ENCODE results near the gene TACSTD2.
"Not testable (repeated sequence)": the region's sequence is repeated elsewhere in the genome, so short reads cannot be mapped to it uniquely, and the experiment has no call there.

TACSTD2 gene

GRCh38 chr1:58576727-58577653, at the start of gene TACSTD2:
TACSTD2 (minus strand) TSS chr1:58577252; CDS start chr1:58577156, 96 bp downstream.
- no peak for DNase-seq

GRCh38 chr1:58626293-58626692, 49.2 kb upstream of the TACSTD2 start:
- no peak for DNase-seq

GRCh38 chr1:58623259-58623658, 46.2 kb upstream of the TACSTD2 start:
- not testable (repeated sequence) for DNase-seq

- no peak for DNase-seq
These were observed 45.5 kb upstream of the TACSTD2 start for GRCh38 chr1:58622571-58622970.

- no peak for DNase-seq
These were observed 44.3 kb upstream of the TACSTD2 start for GRCh38 chr1:58621391-58621790.

GRCh38 chr1:58620926-58621325, 43.9 kb upstream of the TACSTD2 start:
- no peak for DNase-seq

GRCh38 chr1:58620259-58620658, 43.2 kb upstream of the TACSTD2 start:
- no peak for DNase-seq

GRCh38 chr1:58619286-58620054, 42.4 kb upstream of the TACSTD2 start:
- no peak for DNase-seq

GRCh38 chr1:58618303-58618702, 41.3 kb upstream of the TACSTD2 start:
- no peak for DNase-seq

GRCh38 chr1:58611861-58612385, 34.9 kb upstream of the TACSTD2 start:
- no peak for DNase-seq

GRCh38 chr1:58608945-58609344, 31.9 kb upstream of the TACSTD2 start:
- no peak for DNase-seq

- no peak for DNase-seq
These were observed 31.2 kb upstream of the TACSTD2 start for GRCh38 chr1:58608297-58608696.

- no peak for DNase-seq
These were observed 30.3 kb upstream of the TACSTD2 start for GRCh38 chr1:58607391-58607790.

- not testable (repeated sequence) for DNase-seq
These were observed 24.9 kb upstream of the TACSTD2 start for GRCh38 chr1:58601921-58602320.

- DNase-seq: no peak
These were observed 20.9 kb upstream of the TACSTD2 start for GRCh38 chr1:58597996-58598395.

GRCh38 chr1:58597076-58597475, 20.0 kb upstream of the TACSTD2 start:
- no peak for DNase-seq

GRCh38 chr1:58596631-58597052, 19.6 kb upstream of the TACSTD2 start:
- DNase-seq: no peak

GRCh38 chr1:58594546-58594945, 17.5 kb upstream of the TACSTD2 start:
- DNase-seq: no peak

GRCh38 chr1:58592522-58593134, 15.6 kb upstream of the TACSTD2 start:
- no peak for DNase-seq

- DNase-seq: no peak
These were observed 14.8 kb upstream of the TACSTD2 start for GRCh38 chr1:58591806-58592205.

- DNase-seq: no peak
These were observed 13.0 kb upstream of the TACSTD2 start for GRCh38 chr1:58590019-58590418.

GRCh38 chr1:58588396-58588795, 11.3 kb upstream of the TACSTD2 start:
- DNase-seq: no peak

GRCh38 chr1:58587667-58588066, 10.6 kb upstream of the TACSTD2 start:
- DNase-seq: no peak

Measured in NCI-H187 (cell line).